ENCODE measurements around the gene GNPTAB.

Gene GNPTAB

DNA sequence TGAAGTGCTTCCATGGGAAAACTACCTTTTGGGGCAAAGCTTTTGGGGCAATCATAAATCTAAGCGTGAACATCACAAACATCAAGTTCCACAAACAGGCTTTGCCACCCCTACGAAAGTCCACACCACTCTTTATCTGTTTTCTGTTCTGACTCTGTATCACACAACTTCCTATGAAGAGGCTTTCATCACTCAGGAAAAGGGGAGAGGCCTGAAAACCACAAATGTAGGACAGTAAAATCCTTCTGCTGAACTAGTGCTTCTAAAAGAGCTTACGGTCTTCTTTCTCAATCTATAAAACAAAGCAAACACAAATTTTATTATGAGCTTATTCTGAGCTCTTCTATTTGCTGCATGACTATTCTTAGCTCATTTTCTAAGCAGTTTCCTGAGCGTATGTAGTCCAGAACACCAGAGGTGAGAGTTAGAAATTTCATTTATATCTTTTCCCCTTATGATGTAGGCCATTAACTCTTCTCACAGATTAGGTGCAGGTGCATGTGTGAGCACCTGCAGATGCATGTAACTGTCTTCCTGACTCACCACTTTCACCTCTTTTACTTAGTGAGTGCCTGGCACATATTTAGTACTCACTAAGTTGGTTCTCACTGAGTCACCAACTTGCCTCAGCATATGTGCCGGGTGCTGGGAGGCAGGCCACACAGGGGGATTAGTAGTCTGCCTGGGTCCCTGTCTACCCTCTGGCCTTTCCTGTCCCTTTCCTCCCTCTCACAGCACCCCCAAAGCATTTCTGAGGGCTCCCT is 58.6 kb downstream of the GNPTAB start:
- no peak for DNase-seq (ENCODE audit: low read depth in 2 of 2)

DNA sequence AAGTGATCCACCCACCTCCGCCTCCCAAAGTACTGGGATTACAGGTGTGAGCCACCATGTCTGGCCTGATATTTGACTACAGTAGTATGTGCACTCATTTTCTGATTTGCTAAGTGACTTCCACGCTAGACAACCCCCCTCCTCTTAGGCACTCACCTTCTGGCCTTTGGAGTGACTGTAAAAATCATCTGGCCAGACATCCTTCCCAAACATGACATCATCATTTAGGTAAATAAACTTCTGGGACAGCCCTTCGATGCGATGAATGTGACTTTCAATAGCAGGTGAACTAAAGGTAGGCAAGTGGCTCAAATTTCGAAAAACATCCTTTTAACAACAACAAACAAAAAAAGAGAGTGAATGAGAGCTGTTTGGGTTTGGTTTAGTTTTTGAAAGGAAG is 60.9 kb downstream of the GNPTAB start:
- no peak for DNase-seq (ENCODE audit: low read depth in 2 of 2)

DNA sequence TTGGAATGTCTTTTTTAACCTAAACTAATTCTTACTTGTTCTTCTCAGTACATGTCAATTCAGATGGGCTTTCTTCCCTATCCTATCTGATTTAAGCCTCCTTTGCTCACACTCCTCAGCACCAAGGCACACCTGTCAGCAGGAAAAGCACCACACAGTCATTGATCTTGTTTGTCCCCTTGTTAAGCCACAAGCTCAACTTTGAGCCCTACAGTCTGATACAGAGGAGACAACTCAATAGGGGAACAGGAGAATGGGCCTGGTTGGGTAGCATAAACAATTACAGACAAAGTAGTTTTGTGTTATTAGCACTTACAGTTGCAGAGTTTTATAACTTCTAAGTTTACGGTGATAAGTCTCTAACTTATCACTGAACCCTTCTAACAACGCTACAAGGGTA is 62.0 kb downstream of the GNPTAB start:
- no peak for DNase-seq (ENCODE audit: low read depth in 2 of 2)

DNA sequence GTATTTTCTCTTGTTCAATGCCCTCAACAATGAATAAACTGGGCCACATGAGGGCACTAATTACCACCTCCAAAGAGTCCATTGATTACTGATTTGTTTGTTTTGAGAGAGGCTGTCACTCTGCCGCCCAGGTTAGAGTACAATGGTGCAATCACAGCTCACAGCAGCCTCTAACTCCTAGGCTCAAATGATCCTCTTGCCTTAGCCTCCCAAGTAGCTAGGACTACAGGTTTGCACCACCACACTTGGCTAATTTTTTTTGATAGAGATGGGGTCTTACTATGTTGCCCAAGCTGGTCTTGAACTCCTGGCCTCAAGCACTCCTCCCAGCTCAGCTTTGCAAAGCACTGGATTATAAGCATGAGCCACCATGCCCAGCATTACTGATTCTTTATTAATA is 63.2 kb downstream of the GNPTAB start:
- DNase-seq (ENCODE audit: low read depth in 2 of 2), result no peak

DNA sequence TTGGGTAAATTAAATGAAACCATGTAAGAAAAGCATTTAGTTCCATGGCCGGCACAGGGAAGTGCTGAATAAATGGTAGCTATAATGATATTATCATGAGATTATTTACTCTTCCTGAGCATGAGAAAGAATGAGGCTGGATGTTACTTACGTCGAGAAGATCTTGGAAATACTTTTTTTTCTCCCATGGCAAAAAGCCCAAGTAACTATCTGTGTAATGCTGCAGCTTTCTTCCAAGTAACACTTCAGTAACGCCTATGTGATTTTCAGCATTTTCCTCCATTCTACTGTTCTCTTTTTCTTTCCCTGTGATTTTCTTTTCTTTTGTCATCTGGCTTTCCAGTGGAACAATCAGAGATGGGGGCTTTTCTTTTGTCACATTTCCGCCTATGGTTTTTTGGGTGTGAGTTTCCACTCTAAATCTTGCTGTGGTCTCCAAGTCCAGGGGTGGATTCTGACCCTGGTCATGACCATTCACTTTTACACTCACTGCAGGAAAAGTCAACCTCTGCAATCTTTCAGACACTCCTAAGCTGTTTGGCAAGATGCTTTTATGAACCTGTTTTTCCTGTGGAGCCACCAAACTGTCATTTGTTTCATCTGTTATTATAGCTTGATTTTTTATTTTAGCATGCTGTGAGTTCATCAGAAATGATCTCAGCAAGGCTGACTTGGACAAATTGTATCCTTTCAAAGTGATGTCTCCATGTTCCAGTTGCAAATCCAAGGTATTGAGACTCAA is 66.5 kb downstream of the GNPTAB start:
- no peak for DNase-seq (ENCODE audit: low read depth in 2 of 2)

DNA sequence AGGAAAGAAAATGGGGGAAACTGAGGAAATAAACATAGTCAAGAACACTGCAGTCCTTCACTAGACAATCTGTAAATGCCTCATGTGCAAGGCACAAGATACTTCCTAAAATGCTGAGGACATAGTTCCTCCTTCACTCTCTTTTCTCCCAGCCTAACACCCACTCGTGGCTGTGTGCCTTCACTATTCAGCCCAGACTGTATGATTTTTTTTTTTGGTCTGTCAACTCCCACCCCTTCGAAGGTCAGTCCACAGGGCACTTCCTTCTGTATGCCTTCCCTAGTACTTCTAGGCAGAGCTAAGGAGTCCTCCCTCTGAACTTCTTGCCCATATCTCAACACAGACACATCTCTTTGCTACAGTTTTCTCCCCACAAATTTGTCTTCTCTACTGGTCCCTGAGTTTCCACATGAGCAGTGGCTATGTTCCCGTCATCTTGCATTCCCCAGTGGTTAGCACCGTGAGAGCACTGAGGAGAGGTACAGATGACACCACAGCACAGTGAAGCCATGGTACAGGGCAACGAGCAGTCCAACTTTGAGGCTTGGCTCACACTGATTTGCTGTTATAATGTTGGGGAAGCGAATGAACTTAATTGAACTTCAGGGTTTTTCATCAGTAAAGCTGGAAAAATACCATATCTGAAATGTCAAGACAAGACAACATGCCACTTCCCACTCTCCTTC is 67.4 kb downstream of the GNPTAB start:
- DNase-seq (ENCODE audit: low read depth in 2 of 2), result no peak

DNA sequence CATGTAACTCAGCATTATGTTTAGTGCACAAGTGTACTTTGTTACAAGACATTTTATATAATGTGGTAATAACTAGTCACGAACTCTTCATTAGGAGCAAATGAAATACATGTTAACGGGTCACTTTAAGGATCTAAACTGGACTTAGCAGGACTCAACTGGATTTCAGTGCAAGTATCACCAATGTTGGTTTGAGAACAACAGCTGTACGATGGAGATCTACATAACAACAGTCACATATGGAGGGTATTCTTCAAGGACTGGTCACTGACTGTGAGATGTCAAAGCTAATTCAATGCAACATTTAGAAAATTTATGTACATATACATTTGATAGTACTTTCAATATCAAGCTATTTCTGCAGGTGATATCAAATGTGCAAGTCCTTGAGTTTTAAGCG is 69.0 kb downstream of the GNPTAB start:
- DNase-seq (ENCODE audit: low read depth in 2 of 2), result no peak

DNA sequence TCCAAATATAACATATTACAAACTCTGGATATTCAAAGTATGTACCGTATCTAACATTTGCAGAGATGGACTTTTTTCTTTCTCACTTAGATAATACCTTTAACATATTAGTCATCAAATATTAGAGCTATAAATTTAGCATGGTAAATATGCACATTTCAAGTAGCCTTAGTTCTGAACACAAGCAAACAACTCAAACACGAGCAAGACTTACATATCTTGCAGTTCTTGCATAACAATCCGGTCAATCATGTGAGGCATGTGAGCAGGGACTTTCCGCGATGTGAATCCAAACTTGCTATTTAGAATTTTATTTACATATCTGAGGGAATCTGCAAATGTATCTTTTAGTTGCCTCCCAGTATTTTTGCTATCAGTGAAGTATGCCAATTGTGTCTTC is 69.4 kb downstream of the GNPTAB start:
- DNase-seq (ENCODE audit: low read depth in 2 of 2), result no peak

DNA sequence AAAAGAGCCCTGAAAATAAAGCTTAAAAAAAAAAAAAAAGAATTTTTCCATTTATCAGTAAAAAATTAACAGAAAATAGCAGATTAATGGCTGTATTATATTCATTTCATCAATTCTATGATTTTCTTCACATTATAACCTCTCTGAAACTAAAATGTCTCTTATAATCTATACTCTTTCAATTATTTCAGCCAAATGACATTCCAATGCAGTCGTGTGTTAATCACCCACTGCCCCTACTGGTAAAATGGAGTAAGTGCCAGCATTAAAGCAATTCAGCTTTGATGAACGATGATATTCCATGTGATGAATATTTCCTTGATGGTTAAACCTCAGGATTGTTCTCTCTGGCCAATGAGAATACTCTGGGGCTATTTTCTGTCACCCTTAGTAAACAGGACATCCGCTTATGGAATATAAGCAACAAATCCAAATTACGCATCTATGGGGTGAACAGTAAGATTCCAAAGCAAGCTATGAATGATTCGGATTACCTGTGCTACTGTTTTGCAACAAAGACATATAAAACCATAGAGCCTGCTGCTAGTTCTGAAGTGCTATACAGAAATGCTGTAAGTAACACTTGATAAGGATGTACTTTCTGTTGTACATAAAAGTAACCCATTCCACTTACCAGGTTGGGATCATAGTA is 71.2 kb downstream of the GNPTAB start:
- DNase-seq (ENCODE audit: low read depth in 2 of 2), result peak in 1 of 2 experiments; percentile 5

DNA sequence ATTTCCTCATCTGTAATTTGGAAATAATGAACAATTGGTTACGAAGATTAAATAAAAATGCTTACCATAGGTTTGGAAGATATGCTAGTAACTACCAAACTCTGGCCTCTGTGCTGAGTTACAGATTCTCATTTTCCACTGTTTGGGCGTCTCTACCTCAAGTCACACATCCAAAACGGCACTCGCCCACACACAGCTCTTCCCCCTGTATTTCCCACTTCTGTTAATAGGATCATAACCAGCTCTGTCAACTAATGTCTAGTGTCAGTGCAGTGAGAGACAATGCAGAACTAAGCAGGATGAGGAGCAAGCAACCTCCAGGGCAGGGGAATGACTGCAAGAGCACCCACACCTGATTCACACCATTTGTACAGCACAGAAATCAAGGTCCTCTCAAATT is 80.6 kb downstream of the GNPTAB start:
- no peak for DNase-seq (ENCODE audit: low read depth in 2 of 2)

DNA sequence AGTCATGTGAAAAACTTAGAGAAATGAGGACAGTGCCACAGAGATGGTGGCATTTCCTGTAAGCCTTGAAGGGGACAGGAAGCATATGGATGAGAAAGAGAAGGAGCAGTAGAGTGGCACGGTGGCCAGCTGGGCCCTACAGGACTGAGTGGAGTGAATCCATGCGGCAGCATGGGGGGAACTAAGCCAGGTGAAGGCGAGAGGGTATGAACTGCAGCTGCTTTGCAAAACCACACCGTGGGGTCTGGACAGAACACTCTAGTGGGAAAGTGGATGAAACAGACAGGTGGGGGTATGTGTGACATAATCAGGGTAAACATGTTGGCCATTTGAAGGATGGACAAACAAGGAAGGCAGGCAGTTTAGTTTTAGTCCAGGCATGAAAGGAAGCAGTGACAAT is 81.1 kb downstream of the GNPTAB start:
- no peak for DNase-seq (ENCODE audit: low read depth in 2 of 2)

DNA sequence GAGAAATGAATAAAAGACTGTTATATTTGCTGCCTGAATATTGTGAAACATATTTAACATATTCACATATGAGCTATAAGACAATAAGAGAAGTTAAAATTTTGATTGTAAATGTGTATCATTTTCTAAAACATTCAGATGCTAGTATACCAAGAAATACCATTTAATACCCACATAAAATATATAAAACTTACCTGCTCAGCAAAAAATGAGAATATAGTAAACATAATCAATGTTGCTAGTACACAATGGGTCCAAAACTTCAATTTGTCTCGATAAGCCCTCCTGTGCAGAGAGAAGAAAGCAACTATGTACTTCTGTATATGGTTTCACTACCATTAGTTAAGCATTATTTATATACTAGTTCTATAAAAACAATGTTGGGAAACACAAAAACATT is 81.9 kb downstream of the GNPTAB start:
- no peak for DNase-seq (ENCODE audit: low read depth in 2 of 2)

DNA sequence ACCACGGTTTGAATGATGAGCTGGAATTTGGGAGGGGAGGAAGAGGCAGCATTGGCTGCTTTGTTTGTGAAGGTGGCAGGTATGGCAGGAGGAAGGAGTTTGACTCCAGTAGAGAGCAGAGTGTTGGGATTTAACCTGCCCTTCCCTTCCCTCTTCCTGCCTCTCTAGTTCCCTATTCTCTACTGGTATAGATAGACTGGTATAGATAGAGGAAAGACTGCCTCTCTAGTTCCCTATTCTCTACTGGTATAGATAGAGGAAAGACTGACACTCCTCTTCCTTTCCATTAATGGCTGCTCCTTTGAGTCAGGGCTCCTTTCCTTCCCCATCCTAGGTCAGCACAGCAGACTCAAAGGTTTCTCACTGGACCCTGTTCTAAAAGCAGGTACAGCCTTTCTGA is 83.1 kb downstream of the GNPTAB start:
- DNase-seq (ENCODE audit: low read depth in 2 of 2), result no peak

DNA sequence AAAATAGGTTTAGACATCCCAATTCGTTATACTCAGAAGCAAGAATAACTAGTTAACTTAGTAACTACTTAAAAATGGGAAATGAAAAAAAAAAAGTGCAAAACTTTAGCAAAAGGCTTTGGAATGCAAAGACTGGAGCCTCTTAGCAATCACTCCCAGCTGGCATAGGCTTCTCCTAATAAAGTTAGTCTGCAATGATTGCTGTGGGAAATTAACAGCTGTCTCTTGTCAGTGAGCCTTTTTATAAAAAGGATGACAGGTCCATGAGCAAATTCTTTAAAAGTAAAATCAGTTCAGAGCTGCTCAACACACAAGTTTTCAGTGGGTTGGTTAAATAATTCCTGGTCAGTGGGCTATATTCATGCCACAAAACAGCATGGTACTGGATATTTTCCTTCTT is 84.1 kb downstream of the GNPTAB start:
- no peak for DNase-seq (ENCODE audit: low read depth in 2 of 2)

DNA sequence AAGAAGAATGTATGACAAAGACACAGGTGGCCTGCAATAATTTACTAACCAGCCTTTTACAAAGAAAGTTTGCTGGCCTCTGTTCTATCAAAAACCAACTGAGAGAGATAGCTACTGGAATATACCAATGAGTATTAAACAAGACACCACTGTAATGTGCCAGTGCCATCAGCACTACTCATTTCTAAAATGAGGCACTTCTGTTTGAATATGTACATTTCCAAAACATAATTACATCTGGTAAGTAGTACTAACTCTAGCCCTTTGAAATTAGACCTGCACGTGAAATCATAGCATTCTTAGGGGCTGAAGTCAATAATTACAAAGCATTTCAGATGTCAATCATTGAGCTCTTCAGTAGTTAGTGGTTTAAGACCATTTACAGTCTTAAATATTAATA is 84.6 kb downstream of the GNPTAB start:
- no peak for DNase-seq (ENCODE audit: low read depth in 2 of 2)

DNA sequence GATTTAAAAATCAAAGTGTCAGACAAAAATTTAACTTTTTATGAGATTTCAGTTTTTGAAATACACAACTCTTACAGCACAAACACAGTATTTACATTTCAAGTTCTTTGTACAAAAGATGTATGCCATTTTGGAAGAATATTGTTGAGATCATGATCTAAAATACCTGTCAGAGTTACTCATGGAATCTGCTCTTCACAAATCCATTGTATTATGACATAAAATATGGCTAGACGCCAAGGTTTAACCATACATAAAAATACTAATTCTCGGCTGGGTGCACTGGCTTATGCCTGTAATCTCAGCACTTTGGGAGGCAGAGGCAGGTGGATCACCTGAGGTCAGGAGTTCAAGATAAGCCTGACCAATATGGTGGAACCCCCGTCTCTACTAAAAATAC is 85.3 kb downstream of the GNPTAB start:
- DNase-seq (ENCODE audit: low read depth in 2 of 2), result no peak

DNA sequence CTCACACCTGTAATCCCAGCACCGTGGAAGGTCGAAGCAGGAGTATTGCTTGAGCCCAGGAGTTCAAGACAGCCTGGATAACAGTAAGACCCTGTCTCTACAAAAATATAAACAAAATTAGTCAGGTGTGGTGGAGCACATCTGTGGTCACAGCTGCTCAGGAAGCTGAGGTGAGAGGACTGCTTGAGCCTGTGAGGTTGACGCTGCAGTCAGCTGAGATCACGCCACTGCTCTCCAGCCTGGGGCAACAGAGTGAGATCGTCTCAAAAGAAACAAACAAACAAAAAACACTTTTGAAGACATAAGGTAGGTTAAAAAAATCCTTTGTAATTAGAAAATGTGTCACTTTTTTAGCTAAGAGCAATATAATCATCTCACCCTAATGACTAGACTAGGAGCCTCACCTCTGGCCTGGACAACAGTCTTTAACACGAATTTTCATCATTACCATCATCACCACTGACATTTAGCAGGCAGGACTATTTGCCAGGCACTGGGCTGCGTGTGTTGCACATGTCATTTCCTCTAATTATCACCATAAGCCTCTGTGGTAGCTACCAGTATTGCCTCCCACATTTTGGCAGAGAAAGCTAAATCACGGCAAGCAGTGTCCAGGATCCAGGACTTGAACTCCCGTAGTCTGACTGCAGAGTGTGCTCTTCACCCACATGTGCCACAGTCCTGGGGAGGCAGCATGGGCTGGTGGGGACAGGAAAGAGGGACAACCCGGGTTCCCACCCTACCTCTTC is 86.9 kb downstream of the GNPTAB start:
- DNase-seq (ENCODE audit: low read depth in 2 of 2), result no peak

DNA sequence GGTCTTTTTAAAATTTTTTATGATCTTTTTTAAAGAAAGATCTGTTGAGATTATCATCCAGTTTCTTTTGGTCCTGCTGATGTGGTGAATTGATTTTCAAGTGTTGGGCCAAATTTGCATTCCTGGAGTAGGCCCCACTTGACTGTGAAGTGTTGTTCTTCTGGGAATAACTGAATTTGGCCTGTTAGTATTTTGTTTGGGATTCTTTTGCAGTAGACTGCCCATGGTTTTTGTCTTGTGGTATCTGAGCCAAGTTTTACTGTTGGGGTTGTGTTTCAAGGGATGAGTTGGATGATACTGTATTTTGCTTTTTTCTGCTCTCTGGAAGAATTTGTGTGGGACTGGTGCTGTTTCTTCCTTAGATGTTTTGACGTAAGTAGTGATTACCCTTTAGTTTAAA is 87.5 kb downstream of the GNPTAB start:
- no peak for DNase-seq (ENCODE audit: low read depth in 2 of 2)

DNA sequence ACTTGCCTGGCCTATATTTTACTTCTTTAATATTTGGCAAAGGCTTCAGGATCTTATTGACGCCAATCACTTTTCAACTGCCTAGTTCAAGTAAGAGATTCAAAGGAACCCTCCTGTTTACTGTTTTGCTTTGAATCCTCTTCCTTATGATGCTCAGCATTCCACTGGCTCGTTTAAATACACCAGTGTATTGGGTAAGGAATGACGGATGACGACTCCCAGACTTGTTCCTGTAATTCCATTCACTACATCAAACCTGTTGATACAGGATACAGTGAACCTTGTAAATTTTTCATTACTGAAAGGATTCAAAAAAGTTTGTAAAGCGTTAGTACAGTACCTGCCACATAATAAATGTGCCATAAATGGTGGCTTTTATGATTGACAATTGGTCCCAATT is 89.8 kb downstream of the GNPTAB start:
- no peak for DNase-seq (ENCODE audit: low read depth in 2 of 2)

DNA sequence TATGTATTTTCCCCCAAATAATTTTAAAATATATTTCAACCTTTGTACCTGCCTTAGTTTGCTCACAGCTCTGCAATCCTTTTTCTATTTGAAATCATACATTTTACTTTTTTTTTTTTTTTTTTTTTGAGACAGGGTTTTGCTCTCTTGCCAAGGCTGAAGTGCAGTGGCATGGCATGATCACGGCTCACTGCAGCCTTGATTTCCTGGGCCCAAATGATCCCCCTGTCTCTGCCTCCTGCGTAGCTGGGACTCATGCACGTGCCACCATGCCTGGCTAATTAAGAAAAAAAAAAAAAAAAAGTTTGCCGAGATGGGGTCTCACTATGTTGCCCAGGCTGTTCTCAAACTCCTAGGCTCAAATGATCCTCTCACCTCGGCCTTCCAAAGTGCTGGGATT is 90.2 kb downstream of the GNPTAB start:
- no peak for DNase-seq (ENCODE audit: low read depth in 2 of 2)

DNA sequence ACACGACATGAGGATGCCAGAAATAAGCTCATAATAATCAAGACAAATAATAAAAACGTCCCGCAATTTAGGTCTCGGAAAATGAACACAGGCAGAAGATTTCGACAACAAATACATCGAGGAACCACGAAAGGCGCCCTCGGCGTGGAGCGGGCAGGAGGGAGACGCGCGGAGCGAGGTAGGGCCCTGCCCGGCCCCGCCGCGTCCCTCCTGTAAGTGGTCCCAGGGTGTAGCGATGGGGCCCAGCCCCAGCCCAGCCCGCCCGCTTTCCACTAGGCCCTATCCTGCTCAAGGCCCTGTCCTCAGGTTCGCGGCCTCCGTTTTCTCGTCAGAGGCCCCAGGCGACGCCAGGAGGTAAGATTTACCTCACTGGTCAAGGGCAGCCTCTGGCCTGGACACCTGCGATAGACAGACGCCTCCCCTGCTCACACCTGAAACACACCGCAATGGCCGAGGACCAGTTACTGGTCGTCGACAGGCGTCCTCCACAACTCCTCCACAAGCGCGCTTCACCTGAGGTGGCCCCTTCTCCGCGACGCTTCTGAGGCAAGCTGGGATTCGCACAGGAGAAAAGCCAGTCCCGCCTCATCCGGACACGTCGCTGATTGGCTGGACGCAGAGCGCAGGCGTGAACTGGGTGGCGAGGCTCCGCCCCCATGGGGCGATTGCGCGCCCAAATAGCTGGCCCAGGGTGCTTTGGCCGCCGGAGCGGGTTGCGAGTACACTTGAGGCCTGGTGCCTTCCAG is 91.7 kb downstream of the GNPTAB start, which contains the start of gene SYCP3:
SYCP3 (minus strand) TSS at position 543 of the 746 bp plus-strand sequence. CDS start 1,527 bp downstream, outside the sequence.
- no peak for DNase-seq (ENCODE audit: low read depth in 2 of 2)
